Gastroesophageal sphincter (tissue), 3 donors: ENCODE results near the gene KLF13.

ENCODE experiments used
- CTCF ChIP-seq, 4 experiments: fragments of 200-600 bp in 2 of 4; fragments of 450-650 bp in 2 of 4; sonication (generic) in 1 of 4; IDR thresholded peaks; one replicate each; pipeline ENCODE4 v1.5.1; 2017 to 2019; ENCODE audit warnings: antibody characterized with exemption in 4 of 4, mild to moderate bottlenecking in 2 of 4, moderate library complexity in 2 of 4
- EP300 ChIP-seq: sonication (generic); formaldehyde crosslinking; IDR thresholded peaks from one replicate; pipeline ENCODE4 v1.6.1; 2017; ENCODE audit warnings: antibody characterized with exemption, mild to moderate bottlenecking
- POLR2A ChIP-seq, 2 donors: fragments of 450-650 bp; IDR thresholded peaks; one replicate each; pipeline ENCODE4 v1.6.1; 2017; ENCODE audit warnings: antibody characterized with exemption in 2 of 2, mild to moderate bottlenecking in 2 of 2, moderate library complexity in 1 of 2
- POLR2AphosphoS5 ChIP-seq: sonication (generic); formaldehyde crosslinking; IDR thresholded peaks from one replicate; pipeline ENCODE4 v1.6.1; 2017; ENCODE audit warnings: antibody characterized with exemption

DNA sequence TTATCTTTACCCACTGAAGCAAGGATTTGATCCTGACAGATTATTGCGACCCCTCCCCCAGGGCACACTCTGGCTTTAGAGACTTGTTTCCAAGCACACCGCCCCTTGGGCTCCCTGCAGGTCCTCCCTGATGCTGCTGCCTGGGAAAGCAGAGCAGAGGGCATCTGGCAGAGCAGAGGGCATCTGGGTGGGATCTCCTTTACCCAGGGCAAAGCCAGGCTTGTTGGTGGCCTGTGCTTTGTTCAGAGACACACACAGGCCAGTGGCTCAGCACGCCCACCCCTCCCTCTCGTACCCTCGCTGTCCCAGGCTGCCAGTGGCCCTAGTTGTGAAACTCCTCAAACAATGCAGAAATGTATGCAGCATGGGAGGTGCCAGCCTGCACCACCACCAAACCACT, 4.8 kb downstream of the KLF13 start:
- TF ChIP-seq CTCF (IDR thresholded peaks at IDR 0.05) (no peak), POLR2A (IDR thresholded peaks at IDR 0.05) (no peak), POLR2AphosphoS5 (no peak), EP300 (no peak)
